Stimulated activated CD4-positive, alpha-beta T cell treated with anti-CD3 and anti-CD28 coated beads, Interleukin-1b, Interleukin-23, amount 100 ng/mL, for 24 hours (primary cell): ENCODE measurements around the gene SCFD1.
"Not testable (repeated sequence)": the region's sequence is repeated elsewhere in the genome, so short reads cannot be mapped to it uniquely, and the experiment has no call there.

Experiments
- DNase-seq, 4 experiments: peaks; one replicate each; pipeline ENCODE4 v3.0.0-alpha.2; 2020; ENCODE audit warnings: low read depth in 4 of 4, low spot score in 1 of 4

The SCFD1 gene

GRCh38 chr14:30621940-30622830 lies at the start of gene SCFD1:
SCFD1 (plus strand) TSS chr14:30622319; CDS start chr14:30622339, 20 bp downstream.
- DNase-seq = peak; percentile 78 to 93 (median 88)

GRCh38 chr14:30572771-30573170 lies 49.3 kb upstream of the SCFD1 start:
- no peak for DNase-seq

GRCh38 chr14:30573226-30573814 lies 48.8 kb upstream of the SCFD1 start:
- no peak for DNase-seq

GRCh38 chr14:30573966-30574365 lies 48.2 kb upstream of the SCFD1 start:
- no peak for DNase-seq

DNA sequence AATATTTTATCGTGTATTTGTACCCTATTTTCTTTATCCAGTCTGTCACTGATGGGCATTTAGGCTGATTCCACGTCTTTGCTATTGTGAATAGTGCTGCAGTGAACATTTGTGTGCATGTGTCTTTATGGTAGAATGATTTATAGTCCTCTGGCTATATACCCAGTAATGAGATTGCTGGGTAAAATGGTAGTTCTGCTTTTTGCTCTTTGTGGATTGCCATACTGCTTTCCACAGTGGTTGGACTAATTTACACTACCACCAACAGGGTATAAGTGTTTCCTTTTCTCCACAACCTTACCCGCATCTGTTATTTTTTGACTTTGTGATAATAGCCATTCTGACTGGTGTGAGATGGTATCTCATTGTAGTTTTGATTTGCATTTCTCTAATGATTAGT lies 47.3 kb upstream of the SCFD1 start:
- DNase-seq = not testable (repeated sequence)

GRCh38 chr14:30576333-30576732 lies 45.8 kb upstream of the SCFD1 start:
- DNase-seq = not testable (repeated sequence)

DNA sequence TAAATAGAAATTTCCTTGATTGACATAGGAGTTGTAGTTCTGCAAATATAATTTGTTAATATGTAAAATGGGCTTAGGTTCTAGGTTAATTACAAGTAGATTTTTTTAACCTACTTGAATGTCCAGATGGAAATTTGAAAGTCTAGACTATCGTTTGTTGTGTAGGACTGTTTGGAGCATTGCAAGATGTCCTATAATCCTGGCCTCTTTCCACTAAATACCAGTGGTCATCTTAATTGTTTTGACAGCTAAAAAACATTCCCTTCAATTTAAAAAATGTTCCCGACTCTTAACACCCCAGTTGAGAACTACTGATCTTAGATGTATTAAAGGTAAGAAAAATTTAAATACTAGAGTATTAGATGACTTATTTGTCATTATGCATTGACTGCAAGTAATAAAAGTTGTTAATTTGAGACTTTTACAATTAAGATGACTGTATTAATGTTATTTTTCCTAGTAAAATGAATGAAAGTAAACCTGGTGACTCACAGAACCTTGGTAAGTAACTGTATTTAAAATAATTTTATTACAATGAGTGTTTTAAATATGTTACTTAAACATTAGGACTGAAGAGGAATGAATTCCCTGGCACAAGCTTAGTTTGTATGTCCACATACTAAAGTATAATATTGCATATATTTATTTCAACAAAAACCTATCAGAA lies 41.4 kb upstream of the SCFD1 start:
- DNase-seq = no peak

DNA sequence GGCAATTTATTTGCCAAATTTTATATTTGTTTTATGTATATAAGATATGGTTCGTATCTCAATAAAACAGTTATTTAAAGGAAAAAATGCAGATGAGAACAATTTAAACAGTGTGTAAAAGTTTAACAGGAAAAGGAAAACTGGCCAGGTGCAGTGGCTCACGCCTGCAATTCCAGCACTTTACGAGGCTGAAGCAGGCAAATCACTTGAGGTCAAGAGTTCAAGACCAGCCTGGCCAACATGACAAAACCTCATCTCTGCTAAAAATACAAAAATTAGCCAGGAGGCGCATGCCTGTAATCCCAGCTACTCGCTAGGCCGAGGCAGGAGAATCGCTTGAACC lies 40.9 kb upstream of the SCFD1 start:
- no peak for DNase-seq

- DNase-seq = no peak
These were observed 39.7 kb upstream of the SCFD1 start for GRCh38 chr14:30582376-30582775.

GRCh38 chr14:30584058-30584630 lies 38.0 kb upstream of the SCFD1 start:
- no peak for DNase-seq

DNA sequence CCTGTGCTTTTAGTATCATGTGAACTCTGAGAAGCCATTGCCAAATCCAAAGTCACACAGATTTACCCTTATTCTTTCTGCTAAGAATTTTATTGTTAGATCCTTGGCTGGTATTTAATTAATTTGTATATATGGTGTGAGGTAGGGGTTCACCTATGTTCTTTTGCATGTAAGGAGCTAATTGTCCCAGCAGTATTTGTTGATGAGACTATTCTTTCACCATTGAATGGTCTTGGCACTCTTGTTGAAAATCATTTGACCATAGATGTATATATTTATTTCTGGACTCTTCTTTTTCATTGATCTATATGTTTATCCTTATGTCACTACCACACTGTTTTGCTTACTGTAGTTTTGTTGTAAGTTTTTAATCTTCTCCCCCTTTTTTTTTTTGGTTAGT lies 36.9 kb upstream of the SCFD1 start:
- DNase-seq = no peak

- DNase-seq = no peak
These were observed 35.0 kb upstream of the SCFD1 start for GRCh38 chr14:30587141-30587540.

DNA sequence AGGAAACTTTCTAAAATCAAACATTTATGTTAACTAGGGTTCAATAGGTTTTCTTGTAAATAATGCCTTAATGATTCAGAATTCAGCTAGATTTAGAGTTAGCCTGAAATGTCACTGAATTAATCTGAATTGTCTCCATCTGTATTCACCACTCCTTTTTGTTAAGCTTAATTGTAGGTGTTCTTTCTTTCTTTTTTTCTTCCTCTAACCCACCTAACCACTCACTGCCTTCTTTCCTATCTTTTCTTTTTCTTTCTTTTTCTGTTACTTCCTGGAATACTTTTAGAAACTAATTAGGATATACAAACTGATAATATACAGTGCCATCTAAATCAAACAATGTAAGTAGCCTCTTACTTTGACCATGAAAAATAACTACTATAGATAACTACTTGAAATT lies 33.2 kb upstream of the SCFD1 start:
- no peak for DNase-seq

GRCh38 chr14:30596935-30597334 lies 25.2 kb upstream of the SCFD1 start:
- no peak for DNase-seq

DNA sequence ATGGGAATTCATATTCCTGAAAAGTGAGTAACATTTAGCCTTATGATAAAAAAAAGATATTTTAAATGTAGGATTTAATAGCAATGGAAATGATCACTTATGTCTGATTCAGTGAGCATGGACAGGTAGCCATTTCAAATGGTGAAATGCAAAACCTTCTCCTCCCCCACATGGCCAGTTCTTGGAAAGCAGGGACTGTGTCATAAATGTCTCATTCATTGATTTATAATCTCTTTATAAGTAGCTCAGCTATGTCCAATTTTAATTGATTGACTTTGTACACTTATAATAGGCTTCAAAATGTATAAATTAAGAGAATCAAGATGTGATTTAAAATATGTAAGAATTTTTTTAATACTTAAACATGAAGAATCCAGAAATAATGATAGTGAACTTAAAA lies 24.6 kb upstream of the SCFD1 start:
- no peak for DNase-seq

- no peak for DNase-seq
These were observed 20.9 kb upstream of the SCFD1 start for GRCh38 chr14:30600922-30601918.

GRCh38 chr14:30603402-30603801 lies 18.7 kb upstream of the SCFD1 start:
- no peak for DNase-seq

GRCh38 chr14:30604696-30605095 lies 17.4 kb upstream of the SCFD1 start:
- not testable (repeated sequence) for DNase-seq

- DNase-seq = no peak
These were observed 14.9 kb upstream of the SCFD1 start for GRCh38 chr14:30607156-30607780.

DNA sequence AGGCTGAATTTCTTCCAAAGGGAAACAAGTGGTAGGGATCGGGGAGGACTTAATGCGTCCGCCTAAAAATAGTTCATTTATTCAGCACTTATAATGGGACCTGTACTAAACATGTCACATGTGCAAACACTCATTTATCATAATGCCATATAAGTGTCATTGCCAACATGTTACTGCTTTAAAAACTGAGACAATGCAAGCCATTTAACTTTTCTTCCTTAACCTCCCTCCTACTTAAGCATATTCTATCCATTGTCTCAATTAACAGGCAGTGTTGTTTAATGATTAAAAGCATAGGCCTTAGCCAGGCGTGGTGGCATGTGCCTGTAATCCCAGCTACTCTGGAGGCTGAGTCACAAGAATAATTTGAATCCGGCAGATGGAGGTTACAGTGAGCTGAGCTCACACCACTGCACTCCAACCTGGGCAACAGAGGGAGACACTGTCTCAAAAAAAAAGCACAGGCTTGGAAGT lies 13.5 kb upstream of the SCFD1 start:
- no peak for DNase-seq
